HEK293T (cell line): Measurements from ENCODE around the gene SKAP1.
"Not testable (repeated sequence)": the region's sequence is repeated elsewhere in the genome, so short reads cannot be mapped to it uniquely, and the experiment has no call there.

Experiments used
- ARNT ChIP-seq: fragments of 450-650 bp; IDR thresholded peaks from 2 replicates; pipeline ENCODE4 v1.6.1; 2017; ENCODE audit warnings: mild to moderate bottlenecking
- ELF4 ChIP-seq: fragments of 450-650 bp; IDR thresholded peaks from 2 replicates; pipeline ENCODE4 v1.6.1; 2017; ENCODE audit warnings: antibody characterized with exemption
- FOXA1 ChIP-seq: fragments of 450-650 bp; IDR thresholded peaks from 2 replicates; pipeline ENCODE4 v1.6.1; 2016; ENCODE audit warnings: mild to moderate bottlenecking
- FOXK2 ChIP-seq: fragments of 450-650 bp; IDR thresholded peaks from 2 replicates; pipeline ENCODE4 v1.6.1; 2016; ENCODE audit warnings: mild to moderate bottlenecking
- FOXM1 ChIP-seq: fragments of 450-650 bp; IDR thresholded peaks from 2 replicates; pipeline ENCODE4 v1.6.1; 2017; ENCODE audit warnings: mild to moderate bottlenecking, borderline replicate concordance
- HDGF ChIP-seq: fragments of 450-650 bp; IDR thresholded peaks from 2 replicates; pipeline ENCODE4 v1.6.1; 2017; ENCODE audit warnings: antibody characterized with exemption, borderline replicate concordance
- NFRKB ChIP-seq: fragments of 450-650 bp; IDR thresholded peaks from 2 replicates; pipeline ENCODE4 v1.6.1; 2016; ENCODE audit warnings: mild to moderate bottlenecking, moderate library complexity
- SP1 ChIP-seq: fragments of 450-650 bp; IDR thresholded peaks from 2 replicates; pipeline ENCODE4 v1.6.1; 2017
- SUZ12 ChIP-seq: fragments of 450-650 bp; IDR thresholded peaks from 2 replicates; pipeline ENCODE4 v1.6.1; 2016; ENCODE audit warnings: mild to moderate bottlenecking
- ZNF384 ChIP-seq: fragments of 450-650 bp; IDR thresholded peaks from 2 replicates; pipeline ENCODE4 v1.6.1; 2016

GRCh38 chr17:48245465-48246033 lies 184.5 kb downstream of the SKAP1 start:
- not testable (repeated sequence) for TF ChIP-seq FOXK2, SP1, ELF4, FOXA1, NFRKB, HDGF, ZNF384, ARNT, SUZ12, FOXM1
